Mammary epithelial cell (primary cell): ENCODE measurements around the gene PIGU.

Experiments
- CTCF ChIP-seq, 2 donors: IDR thresholded peaks in 1 of 2; conservative IDR thresholded peaks in 1 of 2; 2 replicates each; pipeline ENCODE4 v1.5.1; 2011 to 2012; ENCODE audit warnings: inconsistent platforms in 2 of 2, low read length in 2 of 2, mild to moderate bottlenecking in 2 of 2, control low read depth in 1 of 2, low read depth in 1 of 2; ENCODE audit not compliant: insufficient read depth in 1 of 2; ENCODE audit errors: extremely low read depth in 1 of 2
- EZH2 ChIP-seq: IDR thresholded peaks from 2 replicates; pipeline ENCODE4 v1.6.1; 2012; ENCODE audit warnings: low read length, inconsistent platforms, borderline replicate concordance

- TF ChIP-seq CTCF (conservative IDR thresholded peaks at IDR 0.05 in 1 of 2, IDR thresholded peaks at IDR 0.05 in 1 of 2; ENCODE audit: extremely low read depth in 1 of 2, insufficient read depth in 1 of 2, low read depth in 1 of 2, low read length in 2 of 2), result no peak
- no peak for TF ChIP-seq EZH2
Observed at GRCh38 chr20:34715384-34715783, 38.5 kb upstream of the PIGU start.
